ELR (cell line): ENCODE data around the gene PROM1.

ENCODE experiments used
- DNase-seq: peaks from one replicate; pipeline ENCODE4 v3.0.0-alpha.2; 2015; ENCODE audit warnings: low read depth

The PROM1 gene

DNA sequence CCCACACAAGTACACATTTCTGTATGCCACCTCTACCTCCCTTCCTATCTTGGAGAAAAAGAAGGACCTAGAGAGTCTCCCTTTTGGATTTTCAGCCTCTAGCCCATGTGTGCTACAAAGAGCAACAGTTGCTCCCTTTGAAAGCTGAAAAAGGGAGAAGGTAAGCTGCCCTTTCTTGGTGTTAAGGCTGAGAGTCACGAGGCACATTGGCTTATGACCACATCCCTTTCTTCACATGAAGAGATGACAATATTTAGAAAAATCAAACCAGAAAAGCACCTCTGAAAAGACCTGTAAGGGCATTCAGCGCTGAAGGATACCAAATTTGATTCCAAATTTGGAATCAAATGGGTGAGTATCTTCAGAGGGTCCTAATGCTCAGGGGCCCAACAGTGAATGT, 138.9 kb downstream of the PROM1 start:
- DNase-seq: no peak

DNA sequence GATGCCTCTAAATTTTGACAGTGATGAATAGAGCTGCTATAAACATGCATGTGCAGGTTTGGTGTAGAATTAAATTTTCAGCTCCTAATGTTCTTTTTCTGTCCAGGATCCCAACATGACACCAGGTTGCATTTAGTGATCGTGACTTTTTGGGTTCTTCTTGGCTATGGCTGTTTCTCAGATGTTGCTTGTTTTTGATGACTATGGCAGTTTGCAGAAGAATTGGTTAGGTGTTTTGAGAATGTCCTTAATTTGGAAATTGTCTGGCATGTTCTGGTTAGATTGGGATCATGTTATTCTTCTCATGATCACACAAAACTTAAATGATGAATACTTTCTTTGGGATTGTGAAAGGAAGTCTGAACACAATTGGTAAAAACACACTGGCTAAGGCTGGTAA, 141.5 kb downstream of the PROM1 start:
- no peak for DNase-seq

DNA sequence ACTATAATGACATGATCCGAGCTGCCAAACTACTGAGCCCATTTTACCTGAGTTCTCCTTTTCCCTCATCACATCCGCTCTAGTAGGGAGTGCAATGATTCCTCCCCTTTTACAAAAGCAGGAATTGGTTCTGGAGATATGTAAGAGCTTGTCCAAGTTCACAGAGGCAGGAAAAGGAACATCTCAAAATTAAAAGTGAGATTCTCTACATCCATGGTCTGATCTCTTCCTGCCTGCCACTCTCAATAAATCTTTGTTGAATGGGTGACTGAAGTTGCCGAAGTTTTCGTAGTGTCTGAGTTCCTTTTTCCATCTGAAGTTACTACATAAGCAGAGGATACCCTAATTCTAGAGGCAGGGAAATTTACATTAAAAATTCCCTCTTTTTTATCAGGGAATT, 145.2 kb downstream of the PROM1 start, which contains the start of gene FGFBP1:
Gene FGFBP1, minus strand, starts transcription at position 101 of the 400 bp plus-strand sequence. CDS start 2,108 bp downstream, outside the sequence.
- no peak for DNase-seq

DNA sequence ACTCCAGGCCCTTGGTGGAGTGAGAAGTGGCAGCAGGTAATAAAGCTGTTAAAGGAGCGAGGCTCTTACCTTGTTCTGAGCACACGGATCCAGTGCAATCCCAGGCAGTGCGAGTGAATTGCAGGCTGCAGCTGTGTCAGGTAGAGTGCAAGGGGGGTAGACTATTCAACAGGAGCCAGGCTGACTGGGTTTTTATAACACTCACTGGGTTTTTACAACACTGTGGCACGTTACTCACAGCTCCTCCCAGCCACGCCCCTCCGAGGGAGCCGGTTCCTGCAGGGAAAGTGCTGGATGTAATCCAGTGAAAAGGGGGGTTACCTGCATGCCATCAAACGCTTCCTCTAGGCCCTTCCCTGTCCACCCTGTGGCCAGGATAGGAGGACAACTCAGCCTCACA, 145.6 kb downstream of the PROM1 start:
- peak; percentile 28 for DNase-seq

DNA sequence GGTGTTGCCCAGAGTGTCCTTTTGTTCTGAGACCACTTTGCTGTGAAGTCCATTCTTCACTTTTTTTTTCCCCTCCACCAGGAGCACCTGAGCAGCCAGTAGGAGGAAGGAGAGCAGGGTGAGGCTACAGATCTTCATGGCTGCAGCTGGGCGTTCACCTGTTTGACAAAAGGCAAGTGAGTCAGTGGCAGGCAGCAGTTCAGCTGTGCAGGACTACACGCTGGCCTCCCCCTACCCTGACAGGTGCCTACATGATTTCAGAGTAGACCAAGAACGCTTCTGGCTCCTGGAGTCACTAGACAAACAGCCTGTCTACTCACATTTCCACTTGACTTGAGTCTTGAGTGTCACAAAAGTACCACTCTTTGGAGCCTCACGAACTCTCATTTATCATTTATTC, 147.3 kb downstream of the PROM1 start:
- no peak for DNase-seq

DNA sequence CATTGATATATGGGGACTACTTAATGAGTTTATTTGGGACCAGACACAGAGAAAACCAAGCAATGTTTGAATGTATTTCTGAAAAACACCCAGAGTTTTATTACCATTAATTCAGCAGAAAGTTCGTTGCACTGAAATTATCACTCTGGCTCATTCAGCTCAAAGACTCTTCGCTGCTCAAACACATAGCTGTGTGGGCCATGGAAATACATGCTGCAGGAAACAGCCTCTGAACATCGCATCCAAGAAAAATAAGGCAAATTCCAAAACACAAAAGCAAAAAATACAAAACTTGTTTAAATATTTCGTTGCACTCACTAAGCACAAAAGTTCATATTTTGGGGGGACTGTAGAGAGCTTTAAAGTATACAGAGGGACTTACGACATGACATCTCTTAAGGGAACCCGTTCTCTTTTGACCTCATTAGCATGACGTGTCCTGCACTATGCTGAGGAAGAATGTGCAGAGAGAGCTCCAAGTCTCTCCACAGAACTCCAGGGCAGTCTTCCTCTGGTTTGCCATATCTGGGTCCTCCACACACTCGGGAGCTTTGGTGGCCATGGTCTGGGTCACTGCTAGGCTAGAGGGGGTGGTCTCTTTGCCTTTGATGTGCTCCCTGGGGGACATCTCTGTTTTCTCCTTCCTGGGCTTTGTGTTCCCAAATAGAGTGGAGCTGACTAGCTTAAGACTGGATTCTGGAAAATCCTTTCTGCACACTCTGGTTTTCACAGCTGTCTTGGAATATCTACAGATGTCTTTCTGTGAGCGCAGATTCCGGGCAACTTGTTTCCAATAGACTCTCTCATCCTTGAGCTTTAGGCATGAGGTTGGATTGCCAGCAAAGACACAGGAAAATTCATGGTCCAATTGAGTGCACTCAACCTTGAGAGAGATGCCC, 148.1 kb downstream of the PROM1 start:
- DNase-seq: no peak

DNA sequence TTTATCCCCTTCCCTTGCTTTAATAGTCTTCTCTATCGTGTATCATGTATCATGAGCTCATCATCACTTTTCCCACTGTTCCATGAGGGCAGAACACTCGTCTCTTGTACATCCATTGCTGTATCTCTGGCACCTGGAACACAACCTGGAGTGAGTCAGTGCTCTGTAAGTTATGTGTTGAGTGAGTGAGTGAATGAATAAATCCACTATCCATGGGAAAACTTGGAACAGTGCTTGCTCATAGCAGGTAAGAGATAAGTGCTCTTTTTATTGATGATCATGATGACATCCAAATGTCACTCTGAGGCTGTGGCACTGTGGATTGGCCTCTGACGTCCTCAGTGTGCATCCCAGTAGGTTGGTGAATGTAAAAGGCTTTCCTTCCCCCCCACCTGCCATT, 149.6 kb downstream of the PROM1 start:
- DNase-seq: no peak

DNA sequence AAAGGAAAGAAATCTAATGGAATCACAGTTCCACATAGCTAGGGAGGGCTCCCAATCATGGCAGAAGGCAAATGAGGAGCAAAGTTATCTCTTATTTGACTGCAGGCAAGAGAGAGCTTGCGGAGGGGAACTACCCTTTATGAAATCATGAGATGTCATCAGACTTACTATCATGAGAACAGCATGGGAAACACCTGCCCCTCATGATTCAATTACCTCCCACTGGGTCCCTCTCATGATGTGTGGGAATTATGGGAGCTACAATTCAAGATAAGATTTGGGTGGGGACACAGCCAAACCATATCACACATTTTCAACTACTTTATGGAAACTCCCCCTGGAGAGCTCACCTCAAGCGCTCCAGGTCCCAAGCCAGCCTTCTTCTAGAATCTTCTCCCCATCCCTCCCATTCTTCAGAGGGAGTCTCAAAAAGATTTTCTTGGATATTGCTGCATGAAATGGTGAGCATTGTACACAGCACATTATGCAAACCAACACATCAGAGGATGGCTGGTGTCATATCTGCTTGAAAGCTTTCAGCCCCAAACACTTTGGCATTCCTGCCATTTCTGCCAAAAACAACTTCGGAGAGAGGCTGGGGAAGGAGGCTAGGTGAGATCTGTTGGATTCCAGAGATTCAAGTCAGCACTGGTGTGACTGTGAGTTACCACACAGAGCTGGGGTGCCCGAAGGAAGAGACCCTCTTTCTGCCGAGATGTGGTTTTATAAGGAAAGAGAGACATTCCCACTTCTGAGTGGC, 152.2 kb downstream of the PROM1 start:
- no peak for DNase-seq

DNA sequence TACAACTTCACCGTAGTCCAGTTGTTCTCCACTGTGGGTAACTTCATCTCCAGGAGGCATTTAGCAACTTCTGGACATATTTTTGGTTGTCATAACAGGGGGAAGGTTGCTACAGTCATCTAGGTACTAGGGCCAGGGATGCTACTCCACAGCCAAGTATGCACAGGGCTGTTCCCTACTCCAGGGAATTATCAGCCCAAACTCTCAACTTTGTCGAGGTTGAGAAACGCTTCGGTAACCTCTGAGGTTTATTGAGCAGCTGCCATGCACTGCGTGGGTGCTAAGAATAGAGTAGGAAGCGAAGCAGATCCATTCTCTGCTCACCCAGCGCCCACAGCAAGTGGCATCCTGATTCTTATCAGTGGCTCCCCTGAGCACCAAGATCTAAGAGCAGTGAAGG, 153.5 kb downstream of the PROM1 start:
- no peak for DNase-seq

DNA sequence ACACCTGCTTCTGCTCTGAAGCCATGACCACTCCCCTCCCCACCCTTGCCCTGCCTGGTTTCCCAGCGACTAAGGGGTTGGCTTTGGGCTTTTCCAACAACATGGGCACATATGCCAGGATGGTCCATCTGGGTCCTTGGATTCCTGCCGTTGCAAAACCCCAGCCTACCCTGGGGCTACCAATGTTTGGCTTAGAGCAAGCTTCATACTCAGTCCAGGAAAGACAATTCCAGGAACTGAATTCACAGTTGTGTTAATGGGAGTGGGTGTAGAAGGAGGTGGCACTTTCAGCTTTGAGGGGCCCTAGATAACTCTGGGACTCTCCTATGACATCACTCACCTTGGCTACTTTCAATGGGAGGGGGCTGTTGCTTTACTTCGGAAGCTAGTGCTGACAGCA, 154.3 kb downstream of the PROM1 start:
- DNase-seq: no peak

DNA sequence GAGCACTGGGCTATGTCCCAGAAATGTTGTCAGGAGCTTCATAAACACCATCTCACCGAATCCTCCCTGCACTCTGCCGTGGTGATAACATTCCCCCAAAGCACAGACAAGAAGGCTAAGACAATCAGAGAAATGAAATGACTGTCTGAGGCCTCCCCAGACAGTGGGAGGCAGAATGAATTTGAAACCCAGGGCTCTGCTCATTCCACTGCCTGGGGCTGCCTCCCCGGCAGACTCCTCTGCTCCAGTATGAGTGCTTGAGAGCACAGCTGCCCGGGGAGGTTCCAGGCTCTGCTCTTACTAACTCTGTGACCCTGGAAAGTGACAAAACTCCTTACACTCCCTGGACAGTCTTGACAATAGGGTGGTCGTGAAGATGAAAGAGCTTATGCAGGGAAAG, 154.9 kb downstream of the PROM1 start:
- DNase-seq: no peak

DNA sequence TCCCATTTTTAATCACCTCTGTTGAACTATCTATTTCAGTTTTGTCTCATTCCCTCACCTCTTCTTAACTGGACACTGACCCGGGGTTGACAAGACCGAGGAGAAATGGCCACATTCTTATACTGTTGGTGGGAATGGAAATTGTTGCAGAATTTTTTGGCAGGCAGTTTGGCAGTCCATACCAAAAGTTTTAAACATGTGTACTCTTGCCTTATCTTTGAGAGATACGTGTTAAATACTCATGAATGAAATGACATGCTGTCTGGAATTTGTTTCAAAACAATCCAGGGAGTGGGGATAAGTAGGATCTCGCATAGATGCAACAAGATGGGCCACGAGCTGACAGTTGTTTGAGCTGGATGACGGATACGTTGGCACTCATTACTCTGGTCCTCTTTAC, 157.3 kb downstream of the PROM1 start:
- DNase-seq: no peak

DNA sequence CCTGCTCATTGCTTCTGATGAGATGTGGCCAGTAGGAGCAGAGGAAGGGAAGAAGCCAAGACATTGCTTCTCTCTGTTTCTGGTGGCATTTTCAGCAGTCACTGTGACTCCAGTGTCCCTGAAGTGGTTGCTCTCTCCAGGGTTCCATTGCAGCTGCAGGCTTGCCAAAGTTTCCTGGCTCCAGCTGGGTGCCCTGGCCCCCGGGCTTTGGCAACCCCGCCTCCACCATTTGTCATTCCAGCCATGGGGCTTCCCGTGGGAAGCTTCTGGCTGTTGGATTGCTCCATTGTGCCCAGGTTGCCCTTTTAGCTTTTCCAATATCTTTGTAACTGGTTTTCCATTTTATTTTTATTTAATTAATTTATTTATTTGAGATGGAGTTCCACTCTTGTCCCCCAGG, 158.0 kb downstream of the PROM1 start:
- DNase-seq: no peak

DNA sequence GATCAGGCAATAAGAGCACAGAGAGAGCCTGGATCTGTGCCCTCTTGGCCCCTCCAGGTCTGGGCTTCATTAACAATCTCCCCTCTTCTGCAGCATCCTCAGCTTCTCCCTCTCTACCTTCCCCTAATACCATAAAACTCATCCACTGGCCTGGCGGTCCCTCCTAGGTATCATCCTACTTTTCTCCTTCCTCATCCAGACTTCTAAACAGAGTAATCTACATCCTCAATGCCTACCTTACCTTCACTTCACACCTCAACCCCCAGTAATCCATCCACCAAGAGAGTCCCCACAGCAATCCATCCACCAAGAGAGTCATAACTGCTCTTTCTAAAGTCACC, 162.3 kb downstream of the PROM1 start:
- no peak for DNase-seq

DNA sequence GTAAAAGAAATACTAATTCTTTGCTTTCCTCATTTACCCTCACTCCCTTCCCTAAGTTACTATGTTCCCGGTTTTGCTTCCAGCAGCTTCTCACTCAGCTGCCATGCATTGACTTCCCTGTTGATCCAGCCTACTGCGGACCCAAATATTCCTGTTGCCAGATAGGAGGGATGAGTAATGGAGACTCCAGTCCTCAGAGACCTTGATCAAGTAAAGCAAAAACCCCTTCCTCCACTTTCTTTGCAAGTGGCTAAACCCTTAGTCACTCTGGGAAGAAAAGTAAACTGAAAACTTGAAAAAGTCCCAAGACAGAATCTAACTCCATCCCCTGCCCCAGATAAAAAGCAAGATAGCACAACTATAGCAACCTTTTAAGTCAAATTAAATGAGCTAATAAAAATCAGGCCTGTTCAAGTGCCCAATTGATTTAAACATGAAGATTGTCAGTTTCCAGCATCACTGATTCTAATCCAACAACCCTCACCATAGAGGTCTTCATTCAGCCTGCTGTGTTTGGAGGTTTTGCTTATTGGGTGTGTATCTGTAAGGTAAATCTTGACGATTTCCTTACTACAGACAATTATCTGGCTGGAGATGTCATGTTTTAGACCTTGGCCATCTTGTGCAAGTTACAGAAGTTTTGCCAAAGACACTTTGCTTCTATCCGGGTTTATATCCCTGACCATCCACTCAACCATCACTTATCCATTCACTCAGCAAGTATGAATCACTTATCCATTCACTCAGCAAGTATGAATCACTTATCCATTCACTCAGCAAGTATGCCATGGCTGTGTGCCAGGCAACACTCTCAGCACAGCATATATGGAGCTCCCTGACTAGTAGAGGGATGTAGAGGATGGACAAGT, 162.9 kb downstream of the PROM1 start:
- DNase-seq: peak; percentile 94

DNA sequence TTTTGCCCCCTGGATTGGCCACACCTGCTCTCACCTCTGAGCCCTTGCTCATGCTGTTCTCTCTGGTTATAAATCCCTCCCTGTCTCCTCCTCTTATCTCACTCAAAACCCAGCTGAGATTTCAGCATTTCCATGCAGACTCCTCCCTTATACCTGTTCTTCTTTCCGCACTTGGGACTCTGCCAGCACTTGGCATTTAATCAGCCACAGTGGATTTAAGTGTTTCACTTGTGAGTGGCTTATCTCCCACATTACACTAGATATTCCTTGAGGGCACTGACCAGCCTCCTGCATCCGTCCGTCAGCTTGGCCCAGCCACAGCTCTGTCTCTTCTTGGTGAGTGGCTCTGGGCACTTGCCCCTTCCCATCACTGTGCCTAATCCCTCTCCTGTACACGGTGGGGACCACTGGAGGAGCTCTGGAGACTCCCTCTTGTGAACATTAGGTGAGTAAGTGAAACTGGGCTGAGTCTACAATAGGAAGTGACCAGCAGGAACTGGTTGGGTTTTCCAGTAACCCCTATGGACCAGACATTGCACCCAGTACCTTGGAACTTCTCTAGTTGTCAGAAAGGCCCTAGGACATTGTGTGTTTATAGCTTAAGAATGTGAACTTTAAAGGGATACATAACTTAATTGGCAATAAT, 165.2 kb downstream of the PROM1 start:
- DNase-seq: no peak
